ENCODE measurements around the gene SLC10A4. TPM values are rescaled to one million over a fixed set of nuclear protein-coding genes. Genes with fewer than 3 reads are reported as not detected.

SLC10A4 gene
- total and polyA plus RNA-seq, 2 of the 8 experiments (the other 6 are each of a cell fraction or from before 2014, with no cell fraction given), result 4.5 to 5.6 TPM

GRCh38 chr4:48467442-48467841 lies 15.7 kb upstream of the SLC10A4 start:
- FAIRE-seq, result no peak
- H3K27me3 ChIP-seq (replicated peaks in 1 of 4; ENCODE audit: control insufficient read depth in 3 of 4, extremely low read depth in 1 of 4, insufficient read depth in 3 of 4, low read length in 3 of 4), result no peaks in the 10 kb centered on the region
- no peak overlapping the region for H3K4me3 ChIP-seq (ENCODE audit: extremely low read depth in 1 of 4, insufficient read depth in 2 of 4, low read depth in 3 of 4, low read length in 4 of 4)
- no peak overlapping the region for H2AFZ ChIP-seq (ENCODE audit: low read length)
- no peak overlapping the region for H4K91ac ChIP-seq (replicated peaks; ENCODE audit: insufficient read length, low read length)
- H2BK15ac ChIP-seq (ENCODE audit: low read length), result no peak overlapping the region
- H2BK120ac ChIP-seq (replicated peaks; ENCODE audit: low read depth, low read length), result no peak overlapping the region
- no peak overlapping the region for H4K5ac ChIP-seq (ENCODE audit: insufficient read length, low read depth, low read length)
- no peaks in the 10 kb centered on the region for H3K9me3 ChIP-seq (ENCODE audit: insufficient read depth in 2 of 2, low read depth in 1 of 2, low read length in 1 of 2)
- H3K27ac ChIP-seq (ENCODE audit: low read depth, low read length), result no peak overlapping the region
- no peak overlapping the region for H2AK5ac ChIP-seq (ENCODE audit: low read depth, low read length)
- DNase-seq (ENCODE audit: low read depth in 1 of 2, low spot score in 2 of 2), result no peak
- POLR2A ChIA-PET (ENCODE audit: partially characterized antibody), result interaction anchor here (0.7 kb wide), 1 partner anchor 59 kb away, joined by 4 read pairs; no protein-coding TSS in a partner anchor
- no peak overlapping the region for H3K56ac ChIP-seq (replicated peaks; ENCODE audit: insufficient read length, low read depth, low read length)
- H3K79me1 ChIP-seq (ENCODE audit: low read depth, low read length), result no peaks in the 10 kb centered on the region
- H3K4me1 ChIP-seq (replicated peaks in 1 of 4; ENCODE audit: control insufficient read depth in 3 of 4, insufficient read depth in 4 of 4, low read length in 3 of 4), result peaks cover 0 to 2% (median 0%) of the 10 kb centered on the region in 4 experiments; a peak in 1 of 7 replicates
- no peak overlapping the region for H3K18ac ChIP-seq (ENCODE audit: extremely low read depth, low read length)
- no peak overlapping the region for H2BK20ac ChIP-seq (ENCODE audit: low read length)
- no peak overlapping the region for H3K4ac ChIP-seq (replicated peaks; ENCODE audit: insufficient read length, low read depth, low read length)
- WGBS, 2 experiments (ENCODE audit: extremely low coverage in 1 of 2, insufficient coverage in 1 of 2, insufficient read length in 1 of 2, insufficient replicate concordance in 2 of 2, low coverage in 1 of 2, low lambda C conversion rate in 2 of 2, missing lambda C conversion rate in 1 of 2), result 95% methylated on average over 2 of the region's 2 CpGs; no CpG with 5 or more reads in 1 of the 2 experiments
- H3K23me2 ChIP-seq (ENCODE audit: low read depth, low read length), result no peaks in the 10 kb centered on the region
- H4K8ac ChIP-seq (ENCODE audit: extremely low read depth, insufficient read depth, low read length), result no peak overlapping the region
- no peak overlapping the region for H3K23ac ChIP-seq (ENCODE audit: insufficient read length)
- no peak overlapping the region for H3K9ac ChIP-seq (replicated peaks in 1 of 4; ENCODE audit: extremely low read depth in 1 of 4, low read depth in 3 of 4, low read length in 3 of 4)
- CTCF ChIA-PET (ENCODE audit: partially characterized antibody), result interaction anchor here (1.0 to 3.1 kb wide), 3 partner anchors 22 to 358 kb away, joined by 3 to 9 read pairs (median 5); no protein-coding TSS in a partner anchor
- H3K36me3 ChIP-seq (ENCODE audit: control insufficient read depth in 2 of 4, insufficient read depth in 4 of 4, low read length in 3 of 4), result no peaks in the 10 kb centered on the region
- TF ChIP-seq CTBP2 (IDR thresholded peaks at IDR 0.05; ENCODE audit: borderline replicate concordance, insufficient read depth, insufficient read length, low read length) (no peak), SP1 (IDR thresholded peaks at IDR 0.05; ENCODE audit: low read depth, low read length) (no peak), TCF12 (IDR thresholded peaks at IDR 0.05; ENCODE audit: low read depth, low read length) (no peak), SIX5 (IDR thresholded peaks at IDR 0.05; ENCODE audit: low read depth, low read length) (no peak), SAP30 (IDR thresholded peaks at IDR 0.05; ENCODE audit: insufficient read depth, insufficient replicate concordance, low read length) (no peak), NRF1 (IDR thresholded peaks at IDR 0.05; ENCODE audit: low read depth, low read length) (no peak), KDM1A (IDR thresholded peaks at IDR 0.05; ENCODE audit: borderline replicate concordance, low read length) (no peak), HDAC2 (IDR thresholded peaks at IDR 0.05; ENCODE audit: borderline replicate concordance in 1 of 2, low read depth in 2 of 2, low read length in 2 of 2) (no peak), RNF2 (IDR thresholded peaks at IDR 0.05; ENCODE audit: borderline replicate concordance, low read depth, low read length, missing control alignments, poor library complexity, severe bottlenecking) (no peak), NANOG (IDR thresholded peaks at IDR 0.05; ENCODE audit: insufficient read depth, low read depth, low read length, poor library complexity, severe bottlenecking) (no peak), CHD1 (IDR thresholded peaks at IDR 0.05; ENCODE audit: low read depth, low read length) (no peak), HDAC6 (IDR thresholded peaks at IDR 0.05; ENCODE audit: low read depth, low read length) (no peak)
- no peaks in the 10 kb centered on the region for H3K79me2 ChIP-seq (ENCODE audit: control insufficient read depth in 1 of 2, insufficient read depth in 2 of 2, low read length in 2 of 2)
- no peak overlapping the region for H2BK5ac ChIP-seq (ENCODE audit: low read depth, low read length)
- H4K20me1 ChIP-seq (replicated peaks in 1 of 2; ENCODE audit: control insufficient read depth in 1 of 2, insufficient read depth in 2 of 2, low read length in 2 of 2), result no peaks in the 10 kb centered on the region
- no peak overlapping the region for H3K4me2 ChIP-seq (ENCODE audit: insufficient read depth in 1 of 2, low read depth in 2 of 2, low read length in 2 of 2)
- H2BK12ac ChIP-seq (ENCODE audit: low read depth, low read length), result no peak overlapping the region
- no peak overlapping the region for H3K14ac ChIP-seq (ENCODE audit: insufficient read length)
